ENCODE data around the gene TRIM17. TPM values are rescaled to one million over a fixed set of nuclear protein-coding genes. Genes with fewer than 3 reads are reported as not detected.

The TRIM17 gene
- total and polyA plus RNA-seq, 9 of the 15 experiments (the other 6 are each of a cell fraction or from before 2014, with no cell fraction given), result not detected

GRCh38 chr1:228428412-228428811 lies 11.8 kb upstream of the TRIM17 start:
- Histone ChIP-seq H3K27me3 (ENCODE audit: control insufficient read depth in 2 of 2, insufficient read depth in 2 of 2, low read length in 2 of 2) (peaks cover 0 to 11% of the 10 kb centered on the region in 2 experiments; a peak in 3 of 5 replicates), H3K4me1 (replicated peaks in 1 of 2; ENCODE audit: control insufficient read depth in 2 of 2, insufficient read depth in 2 of 2, low read length in 2 of 2) (peaks cover 10 to 14% of the 10 kb centered on the region in 2 experiments; a peak in 4 of 5 replicates), H3K9ac (ENCODE audit: insufficient read depth in 1 of 2, low read depth in 2 of 2, low read length in 2 of 2) (no peak overlapping the region), H3K36me3 (ENCODE audit: control insufficient read depth, insufficient read depth, low read length) (no peaks in the 10 kb centered on the region), H3K27ac (ENCODE audit: extremely low read depth, low read depth, low read length) (no peak overlapping the region), H3K4me2 (ENCODE audit: insufficient read depth, low read length) (no peak overlapping the region), H2AFZ (ENCODE audit: low read depth, low read length) (no peak overlapping the region), H4K20me1 (replicated peaks; ENCODE audit: control insufficient read depth, insufficient read depth, low read length) (0 out of 2 replicates have a peak, but pooled peaks cover 2% of the 10 kb centered on the region), H3K9me3 (replicated peaks; ENCODE audit: control insufficient read depth, insufficient read depth, low read depth, low read length) (no peaks in the 10 kb centered on the region), H3K4me3 (no peak overlapping the region), H3K9me1 (ENCODE audit: control insufficient read depth, insufficient read depth, low read length) (no peaks in the 10 kb centered on the region), H3K79me2 (ENCODE audit: control insufficient read depth, insufficient read depth, low read length) (no peaks in the 10 kb centered on the region)
- 40% methylated on average over 4 of the region's 4 CpGs for WGBS (ENCODE audit: insufficient coverage, low coverage, missing lambda C conversion rate)
- CTCF ChIA-PET (ENCODE audit: low intra/inter-chr PET ratio), result no interaction called here
- POLR2A ChIA-PET, result interaction anchor here (1.2 kb wide), 1 partner anchor 19 kb away, joined by 3 read pairs; no protein-coding TSS in a partner anchor
- no peak for FAIRE-seq
- DNase-seq (ENCODE audit: extremely low read depth in 1 of 4, low spot score in 3 of 4), result no peak
- intact Hi-C loops (cut with micrococcal nuclease), result no loop called here
- BruUV-seq (replicated peaks), result no TSS peak
- no peak for ATAC-seq
- in situ Hi-C loops (cut with MboI), result no loop called here
- TF ChIP-seq REST (IDR thresholded peaks at IDR 0.05; ENCODE audit: borderline replicate concordance), result no peak
- TF ChIP-seq REST (CRISPR knock-in tag; IDR thresholded peaks at IDR 0.05; ENCODE audit: low read depth), result no peak
- no peak for TF ChIP-seq PCBP2 (IDR thresholded peaks at IDR 0.05; ENCODE audit: low read depth, low read length, poor library complexity, severe bottlenecking)
- no peak for TF ChIP-seq RBM34 (IDR thresholded peaks at IDR 0.05; ENCODE audit: borderline replicate concordance, insufficient read depth, low read length)
- no peak for TF ChIP-seq CBX2 (IDR thresholded peaks at IDR 0.05; ENCODE audit: insufficient read depth, low read length, poor library complexity, severe bottlenecking)
- TF ChIP-seq ZNF740 (CRISPR knock-in tag; IDR thresholded peaks at IDR 0.05), result no peak
- no peak for TF ChIP-seq ZNF740 (tag; IDR thresholded peaks at IDR 0.05)
- TF ChIP-seq ZNF232 (CRISPR knock-in tag; IDR thresholded peaks at IDR 0.05), result no peak
- TF ChIP-seq ZNF174 (CRISPR knock-in tag; IDR thresholded peaks at IDR 0.05), result no peak
- TF ChIP-seq NFXL1 (CRISPR knock-in tag; IDR thresholded peaks at IDR 0.05), result no peak
- TF ChIP-seq ZNF778 (CRISPR knock-in tag; IDR thresholded peaks at IDR 0.05), result no peak
- TF ChIP-seq MTA2 (IDR thresholded peaks at IDR 0.05; ENCODE audit: low read depth), result no peak
- no peak for TF ChIP-seq ETV1 (tag; conservative IDR thresholded peaks at IDR 0.05; ENCODE audit: low read depth)
- no peak for TF ChIP-seq RBM22 (IDR thresholded peaks at IDR 0.05; ENCODE audit: low read depth, low read length, poor library complexity, severe bottlenecking)
- no peak for TF ChIP-seq FOXA1 (IDR thresholded peaks at IDR 0.05; ENCODE audit: borderline replicate concordance)
- TF ChIP-seq NRF1 (conservative IDR thresholded peaks at IDR 0.05 in 1 of 2, IDR thresholded peaks at IDR 0.05 in 1 of 2), result no peak

All from K562 (cell line).